Measurements from ENCODE around the gene ATP6V0E1.
"Not testable (repeated sequence)": the region's sequence is repeated elsewhere in the genome, so short reads cannot be mapped to it uniquely, and the experiment has no call there.

Gene ATP6V0E1

DNA sequence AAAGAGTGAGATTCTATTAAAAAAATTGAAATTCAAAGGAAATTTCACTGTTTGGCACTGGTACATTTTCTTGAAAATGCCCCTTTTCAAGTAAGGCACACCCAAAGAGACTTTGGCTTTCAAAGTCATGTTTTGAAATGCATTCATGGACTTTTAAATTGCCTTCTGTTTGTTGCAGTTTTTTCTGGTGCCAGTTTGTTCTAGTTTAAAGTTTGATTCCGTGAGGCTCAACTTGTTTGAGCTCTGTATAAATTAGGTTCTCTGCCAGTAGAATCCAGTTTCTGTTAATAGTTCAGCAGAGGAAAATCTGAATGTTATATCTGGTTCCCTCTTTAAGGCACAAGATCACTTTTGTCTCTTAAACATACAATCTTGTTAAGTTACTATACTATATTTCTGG, 16.4 kb downstream of the ATP6V0E1 start:
- in situ Hi-C loops (cut with MboI; ENCODE audit: low sequenced_read_pairs) = no loop called here

DNA sequence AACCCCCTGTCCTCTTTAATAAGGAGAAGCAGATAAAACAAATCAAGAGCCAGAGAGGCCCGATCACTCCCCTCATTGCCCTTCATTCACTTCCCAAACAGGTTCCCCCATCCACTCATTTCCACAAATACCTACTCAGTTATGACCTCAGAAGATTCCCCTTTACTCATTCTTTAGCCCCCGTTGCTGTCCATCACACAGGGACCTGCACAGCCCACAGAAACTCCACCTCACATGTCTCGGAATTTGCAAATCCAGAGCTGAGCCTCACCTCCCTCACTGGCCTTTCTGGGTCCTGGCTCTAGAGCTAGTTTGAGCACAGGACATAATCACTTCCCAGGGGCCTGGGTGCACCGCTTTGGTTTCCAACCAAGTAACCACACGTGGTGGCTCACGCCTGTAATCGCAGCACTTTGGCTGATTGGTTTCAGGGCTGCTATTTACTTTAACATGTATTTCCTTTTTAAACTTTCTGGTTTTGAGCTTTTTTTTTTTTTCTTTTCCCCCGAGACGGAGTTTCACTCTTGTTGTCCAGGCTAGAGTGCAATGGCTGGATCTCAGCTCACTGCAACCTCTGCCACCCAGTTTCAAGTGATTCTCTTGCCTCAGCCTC, 17.8 kb downstream of the ATP6V0E1 start:
- in situ Hi-C loops (cut with MboI; ENCODE audit: low sequenced_read_pairs) = no loop called here

DNA sequence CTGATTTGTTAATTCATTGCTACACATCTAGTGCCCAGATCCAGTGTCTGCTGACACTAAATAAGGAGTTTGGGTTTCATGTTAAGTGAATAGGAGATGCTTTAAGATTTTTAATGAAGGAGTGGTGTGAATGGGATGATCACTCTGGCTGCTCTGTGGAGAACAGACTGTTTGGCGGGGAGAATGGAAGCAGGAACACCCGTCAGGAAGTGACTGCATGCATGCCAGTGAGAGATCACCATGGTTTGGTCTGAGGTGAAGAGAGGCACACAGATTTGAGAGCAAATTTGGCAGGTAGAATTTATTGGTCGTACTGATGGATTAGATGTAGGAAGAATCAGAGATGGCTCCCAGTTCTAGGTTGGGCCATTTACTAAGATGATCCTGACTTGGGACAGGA, 19.8 kb downstream of the ATP6V0E1 start:
- in situ Hi-C loops (cut with MboI; ENCODE audit: low sequenced_read_pairs) = no loop called here

DNA sequence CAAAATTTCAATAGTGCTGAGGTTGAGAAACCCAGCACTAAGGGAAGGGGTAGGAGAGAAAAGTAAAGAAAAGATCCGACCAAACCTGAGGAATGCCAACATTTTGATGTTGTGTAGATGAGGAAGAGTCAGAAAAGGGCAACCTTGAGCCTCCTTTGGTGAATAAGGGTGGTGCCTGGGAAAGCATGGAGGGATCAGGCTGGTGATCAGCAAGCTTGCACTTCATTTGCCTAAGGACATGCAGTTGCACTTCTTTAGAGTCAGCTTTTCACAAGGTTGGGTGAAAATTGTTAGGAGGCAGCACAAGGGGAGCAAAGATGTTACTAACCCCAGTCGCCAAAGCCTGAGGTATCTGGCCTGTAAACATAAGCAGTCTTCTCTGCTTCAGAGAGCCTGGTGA, 20.4 kb downstream of the ATP6V0E1 start:
- in situ Hi-C loops (cut with MboI; ENCODE audit: low sequenced_read_pairs) = no loop called here

DNA sequence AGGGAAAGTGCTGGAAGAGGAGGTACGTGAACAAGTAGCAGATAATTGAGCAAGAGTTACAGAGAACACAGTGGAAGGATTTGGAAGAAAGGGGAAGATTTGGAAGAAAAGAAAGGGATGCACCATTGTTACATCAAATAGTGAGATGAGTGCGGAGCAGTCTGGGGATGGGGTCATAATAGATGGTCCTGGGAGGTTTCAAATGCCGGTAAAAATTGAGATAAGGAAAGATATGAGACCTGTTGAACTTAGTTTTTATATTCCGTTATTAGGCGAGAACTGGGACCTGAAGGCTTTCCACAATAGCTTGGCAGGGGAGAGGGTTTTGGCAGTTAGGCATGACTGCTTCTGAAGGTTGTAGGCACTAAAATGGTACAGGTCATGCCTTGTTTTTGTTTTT, 20.9 kb downstream of the ATP6V0E1 start:
- in situ Hi-C loops (cut with MboI; ENCODE audit: low sequenced_read_pairs) = no loop called here

DNA sequence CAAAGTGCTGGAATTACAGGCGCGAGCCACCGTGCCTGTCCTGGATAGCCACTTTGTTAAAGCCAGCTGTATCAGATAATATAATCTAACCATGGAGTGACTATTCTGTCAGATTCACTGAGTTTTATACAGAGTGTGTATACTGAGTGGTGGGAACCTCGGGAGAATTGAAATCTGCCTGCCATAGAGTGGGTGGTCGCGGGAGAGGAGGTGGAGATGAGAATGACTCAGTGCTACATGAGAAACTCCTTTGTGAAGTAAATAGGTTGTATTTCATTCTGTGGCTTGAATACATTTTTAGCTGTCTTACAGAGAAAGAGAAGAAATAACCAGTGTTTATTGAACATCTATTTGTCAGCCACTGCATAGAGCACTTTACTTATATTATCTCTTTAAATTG, 26.4 kb downstream of the ATP6V0E1 start:
- in situ Hi-C loops (cut with MboI; ENCODE audit: low sequenced_read_pairs) = no loop called here

DNA sequence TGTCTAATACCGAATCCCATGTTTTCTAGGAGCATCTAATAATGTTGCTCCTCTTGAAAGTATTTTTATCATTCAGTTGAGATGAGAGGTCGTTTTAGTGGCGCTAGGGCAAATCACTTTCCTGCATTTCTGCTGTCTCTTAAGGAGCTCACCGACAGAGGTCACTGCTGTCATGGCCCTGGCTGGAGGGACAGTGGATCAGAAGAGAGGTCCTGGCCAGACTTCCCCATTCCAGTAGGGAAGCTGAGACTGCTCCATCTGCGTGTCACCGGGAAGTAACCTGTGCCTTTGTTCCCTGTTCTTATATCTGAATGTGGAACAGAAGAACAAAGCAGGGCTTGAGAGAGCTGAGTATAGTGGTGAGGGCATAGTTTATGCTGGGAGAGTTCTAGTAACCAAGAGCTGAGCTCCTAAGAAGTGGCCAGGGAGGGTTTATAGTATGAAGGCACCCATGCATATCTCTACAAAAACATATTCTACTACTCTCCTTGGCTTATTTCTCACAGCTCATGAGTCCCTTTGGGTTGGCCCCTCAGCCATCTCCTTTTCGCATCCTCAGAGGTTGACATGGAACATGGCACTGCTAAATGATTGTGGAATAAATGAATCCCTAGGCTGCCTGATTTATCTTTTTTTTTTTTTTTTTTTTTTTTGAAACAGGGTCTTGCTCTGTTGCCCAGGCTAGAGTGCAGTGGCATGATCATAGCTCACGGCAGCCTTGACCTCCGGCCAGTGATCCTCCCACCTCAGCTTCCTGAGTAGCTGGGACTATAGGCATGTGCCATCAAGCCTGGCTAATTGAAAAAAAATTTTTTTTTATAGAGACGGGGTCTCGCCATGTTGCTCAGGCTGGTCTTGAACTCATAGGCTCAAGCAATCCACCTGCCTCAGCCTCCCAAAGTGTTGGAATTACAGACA, 27.2 kb downstream of the ATP6V0E1 start:
- in situ Hi-C loops (cut with MboI; ENCODE audit: low sequenced_read_pairs) = no loop called here

DNA sequence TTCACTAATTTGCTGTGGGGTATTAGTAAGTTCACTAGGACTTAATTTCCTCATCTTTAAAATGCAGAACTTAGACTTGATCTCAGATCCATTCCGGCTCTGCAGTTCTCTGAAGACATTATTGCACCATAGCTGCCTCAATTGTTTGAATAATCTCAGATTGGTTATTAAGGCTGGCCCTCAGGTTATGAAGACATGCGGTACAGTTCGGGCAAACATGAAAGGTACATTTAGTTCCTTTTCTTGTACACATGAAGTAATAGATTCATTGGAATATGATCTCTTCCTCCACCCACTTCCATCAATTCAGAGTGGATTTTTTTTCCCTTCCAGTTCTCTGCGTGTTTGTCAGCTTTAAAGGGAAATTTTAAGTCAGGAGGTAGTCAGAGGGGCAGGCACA, 28.0 kb downstream of the ATP6V0E1 start:
- in situ Hi-C loops (cut with MboI; ENCODE audit: low sequenced_read_pairs) = no loop called here

DNA sequence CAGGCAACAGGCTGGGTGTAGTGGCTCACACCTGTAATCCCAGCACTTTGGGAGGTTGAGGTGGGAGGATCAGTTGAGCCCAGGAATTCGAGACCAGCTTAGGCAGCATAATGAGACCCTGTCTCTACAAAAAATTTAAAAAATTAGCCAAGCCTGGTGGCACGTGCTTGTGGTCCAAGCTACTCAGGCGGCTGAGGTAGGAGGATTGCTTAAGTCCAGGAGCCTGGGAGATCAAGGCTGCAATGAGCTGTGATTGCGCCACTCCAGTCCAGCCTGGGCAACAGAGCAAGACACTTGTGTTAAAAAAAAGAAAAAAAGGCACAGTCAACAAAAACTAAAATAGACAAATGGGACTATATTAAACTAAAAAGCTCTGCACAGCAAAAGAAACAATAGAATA, 29.3 kb downstream of the ATP6V0E1 start:
- in situ Hi-C loops (cut with MboI; ENCODE audit: low sequenced_read_pairs) = no loop called here

DNA sequence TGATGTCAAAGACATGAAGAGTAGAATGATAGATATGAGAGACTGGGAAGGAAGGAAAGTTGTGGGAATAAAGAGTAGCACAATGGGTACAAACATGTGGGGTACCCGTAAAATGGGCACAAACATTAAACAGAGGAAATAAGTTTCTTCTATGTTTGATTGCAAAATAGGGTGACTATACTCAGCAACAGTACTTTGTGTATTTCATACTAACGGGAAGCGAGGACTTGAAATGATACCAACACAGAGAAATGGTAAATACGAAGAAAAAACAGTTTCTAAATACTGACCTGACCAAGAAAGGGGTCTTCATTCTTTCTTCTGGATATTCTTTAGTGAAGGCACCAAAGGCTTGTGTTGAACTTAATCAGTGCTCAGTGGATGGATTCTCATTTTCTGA, 31.1 kb downstream of the ATP6V0E1 start:
- in situ Hi-C loops (cut with MboI; ENCODE audit: low sequenced_read_pairs) = no loop called here

DNA sequence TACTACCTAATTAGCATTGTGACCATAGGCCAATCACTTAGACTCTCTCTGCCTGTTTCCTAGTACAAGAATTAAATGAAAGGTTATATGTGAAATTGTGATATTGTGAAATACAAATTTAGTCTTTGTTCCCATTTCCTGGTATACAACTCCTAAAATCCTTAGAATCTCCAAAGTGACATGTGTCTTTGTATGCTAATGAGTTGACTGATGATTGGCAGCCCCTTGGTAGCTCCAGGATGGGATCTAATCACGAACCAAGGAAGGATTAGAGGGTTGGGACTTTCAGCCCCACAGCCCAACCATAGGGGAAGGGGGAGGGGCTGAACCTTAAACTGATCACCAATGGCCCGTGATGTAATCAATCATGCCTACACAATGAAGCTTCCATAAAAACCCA, 31.6 kb downstream of the ATP6V0E1 start:
- in situ Hi-C loops (cut with MboI; ENCODE audit: low sequenced_read_pairs) = no loop called here

DNA sequence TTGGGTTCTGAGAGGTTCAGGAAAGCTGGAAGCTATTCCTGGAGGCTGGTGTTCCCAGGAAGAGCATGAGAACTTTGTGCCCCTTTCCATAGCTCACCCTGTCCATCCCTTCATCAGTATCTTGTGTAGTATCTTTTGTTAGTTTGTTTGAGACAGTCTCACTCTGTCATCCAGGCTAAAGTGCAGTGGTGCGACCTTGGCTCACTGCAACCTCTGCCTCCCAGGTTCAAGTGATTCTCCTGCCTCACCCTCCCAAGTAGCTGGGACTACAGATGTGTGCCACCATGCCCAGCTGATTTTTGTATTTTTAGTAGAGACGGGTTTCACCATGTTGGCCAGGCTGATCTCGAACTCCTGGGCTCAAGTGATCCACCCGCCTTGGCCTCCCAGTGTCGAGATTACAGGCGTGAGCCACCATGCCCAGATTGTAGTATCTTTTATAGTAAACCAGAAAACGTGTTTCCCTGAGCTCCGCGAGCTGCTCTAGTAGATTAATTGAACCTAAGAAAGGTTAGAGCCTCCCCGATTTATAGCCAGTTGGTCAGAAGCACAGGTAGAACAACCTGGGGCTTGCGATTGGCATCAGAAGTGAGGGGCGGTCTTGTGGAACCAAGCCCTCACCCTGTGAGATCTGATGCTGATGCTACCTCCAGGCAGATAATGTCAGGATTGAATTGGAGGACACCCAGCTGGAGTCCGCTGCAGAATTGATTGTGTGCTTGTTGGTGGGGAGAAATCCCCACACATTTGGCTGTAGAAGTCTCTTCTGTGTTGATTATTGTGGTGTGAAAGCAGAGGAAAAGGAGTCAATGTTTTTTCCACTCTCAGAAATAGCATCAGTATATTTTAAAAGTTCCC, 32.3 kb downstream of the ATP6V0E1 start:
- in situ Hi-C loops (cut with MboI; ENCODE audit: low sequenced_read_pairs) = no loop called here

DNA sequence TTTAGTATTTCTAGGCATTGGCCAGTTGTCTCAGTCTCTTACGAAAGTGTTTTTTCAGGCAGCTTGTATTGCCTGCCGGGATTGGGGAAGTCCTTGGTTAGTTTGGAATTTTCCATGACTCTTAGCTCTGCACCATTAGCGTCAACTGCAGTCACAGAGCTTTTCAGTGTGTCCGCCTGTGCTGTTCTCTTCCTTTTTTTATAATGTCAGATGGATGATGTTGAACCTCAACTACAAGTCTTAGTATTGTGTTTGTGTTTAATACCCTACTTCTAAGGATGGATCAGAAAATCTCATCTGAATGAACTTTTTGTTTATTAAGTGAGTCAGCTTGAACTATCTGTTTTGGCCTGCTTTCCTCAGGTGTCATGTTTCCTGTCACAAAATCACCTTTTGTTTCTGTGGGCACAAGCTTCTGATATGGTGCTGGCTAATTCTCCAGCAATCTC, 33.1 kb downstream of the ATP6V0E1 start:
- in situ Hi-C loops (cut with MboI; ENCODE audit: low sequenced_read_pairs) = no loop called here

DNA sequence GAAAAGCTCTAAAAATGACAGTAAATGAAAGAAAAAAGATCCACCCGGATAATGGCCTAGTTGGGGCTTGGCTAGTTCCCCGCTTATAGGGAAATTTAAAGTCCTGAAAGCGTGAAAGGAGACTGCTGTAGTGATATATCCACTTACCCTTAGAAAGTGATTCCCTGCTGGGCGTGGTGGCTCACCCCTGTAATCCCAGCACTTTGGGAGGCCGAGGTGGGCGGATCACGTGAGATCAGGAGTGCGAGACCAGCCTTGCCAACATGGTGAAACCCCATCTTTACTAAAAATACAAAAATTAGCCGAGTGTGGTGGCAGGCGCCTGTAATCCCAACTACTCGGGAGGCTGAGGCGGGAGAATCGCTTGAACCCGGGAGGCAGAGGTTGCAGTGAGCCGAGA, 33.5 kb downstream of the ATP6V0E1 start:
- in situ Hi-C loops (cut with MboI; ENCODE audit: low sequenced_read_pairs) = not testable (repeated sequence)

DNA sequence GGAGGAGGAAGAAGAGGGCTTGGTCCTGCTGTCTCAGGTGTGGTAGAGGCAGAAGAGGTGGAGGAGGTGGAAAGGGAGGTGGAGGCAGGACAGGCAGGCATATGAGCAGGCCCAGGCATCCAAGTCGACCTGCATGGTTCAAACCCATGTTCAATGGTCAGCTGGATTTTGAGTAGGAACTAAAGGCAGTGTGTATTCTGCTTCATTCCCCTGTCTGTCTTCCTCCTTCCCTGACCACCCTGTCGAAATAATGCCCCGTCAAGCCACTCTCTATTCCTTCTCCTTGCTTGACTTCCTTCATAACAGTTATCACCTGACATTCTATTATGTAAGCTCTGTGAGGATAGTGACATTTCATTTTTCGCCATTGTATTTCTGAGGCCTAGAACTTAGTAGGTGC, 34.8 kb downstream of the ATP6V0E1 start:
- in situ Hi-C loops (cut with MboI; ENCODE audit: low sequenced_read_pairs) = no loop called here

DNA sequence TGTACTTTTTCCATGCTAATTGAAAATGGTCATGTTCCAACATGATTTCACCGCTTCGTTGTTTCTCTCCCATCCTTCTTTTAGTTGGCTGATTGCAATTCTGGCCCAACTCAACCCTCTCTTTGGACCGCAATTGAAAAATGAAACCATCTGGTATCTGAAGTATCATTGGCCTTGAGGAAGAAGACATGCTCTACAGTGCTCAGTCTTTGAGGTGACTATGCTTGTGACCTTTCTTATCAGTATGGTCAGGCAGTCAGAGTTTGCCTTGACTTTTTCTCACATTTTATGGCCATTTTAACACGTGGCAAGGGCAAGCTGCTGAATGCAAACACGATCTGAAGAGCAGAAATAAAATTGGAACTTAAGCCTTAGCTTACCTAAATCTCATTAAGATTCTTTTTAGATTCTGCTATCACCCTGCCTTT, 36.6 kb downstream of the ATP6V0E1 start:
- in situ Hi-C loops (cut with MboI; ENCODE audit: low sequenced_read_pairs) = no loop called here

DNA sequence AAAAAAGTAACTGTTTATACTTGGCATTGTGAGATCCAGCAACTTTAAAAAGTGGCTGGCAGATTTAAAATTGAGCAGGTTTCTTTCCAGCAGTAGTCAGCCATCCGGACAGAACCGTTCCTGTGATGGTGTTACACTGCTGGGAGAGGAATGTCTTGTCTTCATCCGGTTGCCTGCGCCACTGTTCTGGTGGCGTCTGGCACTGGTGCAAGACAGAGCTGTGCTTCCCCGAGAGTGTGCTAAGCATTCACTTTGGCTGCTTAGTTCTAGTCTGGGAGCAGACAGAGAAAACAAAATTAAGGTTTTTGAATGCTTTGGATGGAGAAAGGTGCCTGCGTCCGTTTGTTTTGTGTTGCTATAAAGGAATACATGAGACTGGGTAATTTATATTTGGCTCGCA, 37.1 kb downstream of the ATP6V0E1 start:
- in situ Hi-C loops (cut with MboI; ENCODE audit: low sequenced_read_pairs) = no loop called here

DNA sequence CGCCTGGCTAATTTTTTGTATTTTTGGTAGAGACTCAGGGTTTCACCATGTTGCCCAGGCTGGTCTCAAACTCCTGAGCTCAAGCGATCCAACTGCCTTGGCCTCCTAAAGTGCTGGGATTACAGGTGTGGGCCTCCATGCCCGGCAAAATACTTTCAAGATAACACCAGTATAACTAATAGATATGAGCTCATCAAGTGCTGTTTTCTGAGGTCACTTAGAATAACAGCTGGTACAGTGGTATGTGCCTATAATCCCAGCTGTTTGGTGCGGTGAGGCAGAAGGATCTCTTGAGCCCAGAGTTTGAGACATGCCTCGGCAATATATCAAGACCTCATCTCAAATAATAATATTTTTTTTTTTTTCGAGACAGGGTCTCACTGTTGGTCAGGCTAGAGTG, 42.1 kb downstream of the ATP6V0E1 start:
- in situ Hi-C loops (cut with MboI; ENCODE audit: low sequenced_read_pairs) = no loop called here

DNA sequence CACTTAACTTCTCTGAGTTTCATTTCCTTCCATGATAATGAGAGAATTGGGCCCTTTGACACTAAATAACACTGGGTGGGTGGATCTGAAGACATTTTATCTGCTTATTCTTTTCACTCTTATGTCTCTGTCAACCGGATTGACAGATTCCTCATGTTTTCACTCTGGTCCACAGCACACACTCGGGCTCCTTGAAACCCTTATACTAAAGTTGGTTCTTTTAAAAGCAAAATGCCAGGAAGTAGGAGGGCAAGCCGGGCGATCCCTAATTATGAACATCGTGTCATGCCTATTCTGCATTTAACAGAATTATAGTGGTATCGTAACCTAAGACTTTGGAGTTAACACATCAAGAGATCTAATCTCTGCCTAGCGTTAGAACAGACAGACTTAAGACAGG, 44.3 kb downstream of the ATP6V0E1 start:
- in situ Hi-C loops (cut with MboI; ENCODE audit: low sequenced_read_pairs) = no loop called here

DNA sequence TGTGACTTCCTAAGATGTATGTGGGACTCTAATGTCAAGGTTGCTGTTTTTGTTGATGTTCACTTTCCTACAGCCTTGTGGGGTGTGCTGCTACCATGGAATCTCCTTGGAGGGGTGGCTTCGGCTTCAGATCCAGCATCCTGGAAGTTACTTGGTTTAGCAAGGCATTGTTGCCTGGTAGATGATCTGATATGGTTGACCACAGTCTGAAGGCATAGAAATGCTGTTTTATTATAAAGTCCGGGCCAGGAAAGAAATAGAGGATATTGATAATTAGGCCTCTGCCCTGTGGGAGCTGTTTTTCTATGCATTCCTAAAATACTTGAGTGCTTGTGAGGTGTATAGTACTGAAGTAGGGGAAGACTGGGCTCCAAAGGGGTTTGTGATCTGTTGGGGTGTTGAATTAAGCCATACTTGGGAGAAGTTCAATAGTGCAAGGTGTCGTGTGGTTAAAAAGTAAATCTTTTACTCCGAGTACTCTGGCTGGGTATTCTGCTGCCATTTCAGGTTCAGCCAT, 45.3 kb downstream of the ATP6V0E1 start:
- in situ Hi-C loops (cut with MboI; ENCODE audit: low sequenced_read_pairs) = no loop called here

DNA sequence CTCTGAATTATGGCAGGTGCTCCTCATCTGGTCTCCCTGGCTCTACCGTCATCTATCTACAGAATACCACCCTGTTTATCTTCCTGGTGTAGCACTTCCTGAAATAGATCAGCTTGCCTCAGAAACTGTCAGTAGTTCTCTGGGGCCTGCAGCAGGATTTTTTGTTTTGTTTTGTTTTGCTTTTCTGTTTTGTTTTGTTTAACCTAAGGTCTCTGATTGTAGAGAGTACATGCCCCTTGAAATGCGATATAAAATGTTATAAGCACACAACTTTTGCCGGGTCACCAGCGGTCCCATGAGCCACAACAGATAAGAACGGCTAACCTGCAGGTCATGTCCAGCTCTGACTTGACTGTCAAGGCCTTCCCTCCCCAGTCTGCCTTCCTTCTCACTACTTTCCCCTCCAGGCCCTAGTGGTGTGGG, 45.9 kb downstream of the ATP6V0E1 start:
- in situ Hi-C loops (cut with MboI; ENCODE audit: low sequenced_read_pairs) = no loop called here
